Progenitor cell of endocrine pancreas (in vitro differentiated cells): ENCODE results near the gene VLDLR. TPM values are rescaled to one million over a fixed set of nuclear protein-coding genes. Genes with fewer than 3 reads are reported as not detected.

Experiments used
- DNase-seq: peaks from one replicate; pipeline ENCODE4 v3.0.0; 2021; ENCODE audit warnings: low spot score; ENCODE audit not compliant: unreplicated experiment
- H3K27ac Mint-ChIP-seq: 2 replicates; pipeline ENCODE4 v1.8.0; 2021; ENCODE audit warnings: mild to moderate bottlenecking, moderate library complexity, mixed read lengths
- H3K27me3 Mint-ChIP-seq: 2 replicates; pipeline ENCODE4 v1.8.0; 2021; ENCODE audit warnings: mixed read lengths
- H3K36me3 Mint-ChIP-seq: 2 replicates; pipeline ENCODE4 v1.8.0; 2022; ENCODE audit warnings: mixed read lengths; ENCODE audit not compliant: insufficient read depth
- H3K4me1 Mint-ChIP-seq: 2 replicates; pipeline ENCODE4 v1.8.0; 2021; ENCODE audit warnings: low read depth, mixed read lengths
- H3K4me3 Mint-ChIP-seq: 2 replicates; pipeline ENCODE4 v1.8.0; 2021; ENCODE audit warnings: low read depth, mild to moderate bottlenecking, moderate library complexity, mixed read lengths
- H3K9me3 Mint-ChIP-seq: 2 replicates; pipeline ENCODE4 v1.8.0; 2021; ENCODE audit warnings: low read depth, mixed read lengths
- CTCF ChIP-seq: fragments of 200-600 bp; sonication (generic); IDR thresholded peaks from one replicate; pipeline ENCODE4 v1.5.0; 2021; ENCODE audit warnings: antibody characterized with exemption, mild to moderate bottlenecking; ENCODE audit not compliant: unreplicated experiment
- total RNA-seq: library from RNA; stranded (reverse); gene quantifications from 2 replicates; pipeline ENCODE4 v1.2.1, GENCODE V29; 2021

VLDLR gene
- total RNA-seq, 1 donor from 2014 or later, result 8.1 TPM

GRCh38 chr9:2593744-2594143, 27.8 kb upstream of the VLDLR start:
- no peak for TF ChIP-seq CTCF
- Mint-ChIP-seq H3K27me3 (peaks cover 5% of the 10 kb centered on the region), H3K27ac (no peak overlapping the region), H3K36me3 (peaks cover 3% of the 10 kb centered on the region), H3K9me3 (peaks cover 23% of the 10 kb centered on the region), H3K4me3 (no peak overlapping the region), H3K4me1 (no peaks in the 10 kb centered on the region)
- DNase-seq, result no peak

- TF ChIP-seq CTCF, result no peak
- Mint-ChIP-seq H3K4me3 (no peak overlapping the region), H3K27ac (no peak overlapping the region), H3K4me1 (no peaks in the 10 kb centered on the region), H3K27me3 (peaks cover 5% of the 10 kb centered on the region), H3K9me3 (peaks cover 20% of the 10 kb centered on the region), H3K36me3 (peaks cover 1% of the 10 kb centered on the region)
- no peak for DNase-seq
These were observed 25.6 kb upstream of the VLDLR start for GRCh38 chr9:2595973-2596372.

GRCh38 chr9:2597483-2597882, 24.1 kb upstream of the VLDLR start:
- no peak overlapping the region for H3K4me3 Mint-ChIP-seq
- H3K4me1 Mint-ChIP-seq, result no peaks in the 10 kb centered on the region
- no peak for TF ChIP-seq CTCF
- no peak for DNase-seq
- no peak overlapping the region for H3K27ac Mint-ChIP-seq
- peaks cover 10% of the 10 kb centered on the region for H3K9me3 Mint-ChIP-seq
- H3K36me3 Mint-ChIP-seq, result peaks cover 1% of the 10 kb centered on the region
- H3K27me3 Mint-ChIP-seq, result peaks cover 5% of the 10 kb centered on the region

GRCh38 chr9:2599896-2600295, 21.7 kb upstream of the VLDLR start:
- Mint-ChIP-seq H3K27ac (no peak overlapping the region), H3K36me3 (no peaks in the 10 kb centered on the region), H3K4me1 (no peaks in the 10 kb centered on the region), H3K4me3 (no peak overlapping the region), H3K9me3 (no peaks in the 10 kb centered on the region), H3K27me3 (peaks cover 5% of the 10 kb centered on the region)
- no peak for TF ChIP-seq CTCF
- no peak for DNase-seq

GRCh38 chr9:2600307-2600706, 21.3 kb upstream of the VLDLR start:
- Mint-ChIP-seq H3K36me3 (no peaks in the 10 kb centered on the region), H3K27ac (no peak overlapping the region), H3K4me1 (no peaks in the 10 kb centered on the region), H3K9me3 (no peaks in the 10 kb centered on the region), H3K4me3 (no peak overlapping the region), H3K27me3 (peaks cover 5% of the 10 kb centered on the region)
- no peak for TF ChIP-seq CTCF
- no peak for DNase-seq
